ENCODE results near the gene SGPP2. TPM values are rescaled to one million over a fixed set of nuclear protein-coding genes. Genes with fewer than 3 reads are reported as not detected.

SGPP2 gene
- total and polyA plus RNA-seq, 2 donors from 2014 or later = 8.2 to 89.8 TPM

DNA sequence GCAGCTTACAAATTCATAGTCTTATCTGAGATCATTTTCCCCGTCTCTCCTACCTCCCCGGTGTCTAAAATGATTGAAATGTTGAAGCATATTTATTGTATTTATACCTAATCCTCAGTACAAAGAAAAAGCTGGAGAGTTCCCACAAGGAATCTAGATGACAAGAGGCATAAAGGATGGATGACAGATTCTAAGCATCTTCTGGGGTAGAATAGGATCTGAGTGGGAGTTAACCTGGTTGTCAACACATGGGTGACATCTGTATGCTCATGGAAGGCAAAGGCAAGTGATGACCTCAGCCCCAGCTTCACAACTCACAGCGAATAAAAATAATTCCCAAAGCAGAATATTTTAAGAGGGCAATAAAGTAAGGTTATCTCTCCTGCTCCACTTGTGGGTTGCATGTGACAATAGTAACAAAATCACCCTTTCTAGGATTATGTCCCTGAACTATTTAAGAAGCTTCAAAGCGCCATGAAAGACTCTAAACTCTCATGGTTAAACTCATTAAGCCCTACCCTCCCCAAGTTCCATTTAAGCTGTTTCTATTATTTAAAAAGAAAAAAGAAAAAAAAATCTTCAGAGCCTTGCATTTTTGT lies 32.2 kb downstream of the SGPP2 start:
- intact Hi-C loops (cut with DNase I) = no loop called here
- DNase-seq (no peak), FAIRE-seq (no peak)
- H3K27ac ChIP-seq (ENCODE audit: low read depth in 2 of 2, low read length in 2 of 2) = no peak overlapping the region
- no peak overlapping the region for H3K4me3 ChIP-seq (ENCODE audit: low read length in 3 of 3)
- no peaks in the 10 kb centered on the region for H3K4me1 ChIP-seq (ENCODE audit: control insufficient read depth in 2 of 3, insufficient read depth in 2 of 3, low read depth in 1 of 3, low read length in 3 of 3)
- H3K27me3 ChIP-seq (ENCODE audit: control insufficient read depth, insufficient read depth, low read length) = no peaks in the 10 kb centered on the region
- no peak overlapping the region for H3K9ac ChIP-seq (ENCODE audit: low read length in 3 of 3)
- H3K9me3 ChIP-seq (ENCODE audit: control insufficient read depth in 2 of 3, insufficient read depth in 1 of 3, low read length in 3 of 3) = no peaks in the 10 kb centered on the region
- H3K36me3 ChIP-seq (ENCODE audit: control insufficient read depth in 2 of 3, insufficient read depth in 3 of 3, low read length in 3 of 3) = no peaks in the 10 kb centered on the region
- TF ChIP-seq, protein P1, sequence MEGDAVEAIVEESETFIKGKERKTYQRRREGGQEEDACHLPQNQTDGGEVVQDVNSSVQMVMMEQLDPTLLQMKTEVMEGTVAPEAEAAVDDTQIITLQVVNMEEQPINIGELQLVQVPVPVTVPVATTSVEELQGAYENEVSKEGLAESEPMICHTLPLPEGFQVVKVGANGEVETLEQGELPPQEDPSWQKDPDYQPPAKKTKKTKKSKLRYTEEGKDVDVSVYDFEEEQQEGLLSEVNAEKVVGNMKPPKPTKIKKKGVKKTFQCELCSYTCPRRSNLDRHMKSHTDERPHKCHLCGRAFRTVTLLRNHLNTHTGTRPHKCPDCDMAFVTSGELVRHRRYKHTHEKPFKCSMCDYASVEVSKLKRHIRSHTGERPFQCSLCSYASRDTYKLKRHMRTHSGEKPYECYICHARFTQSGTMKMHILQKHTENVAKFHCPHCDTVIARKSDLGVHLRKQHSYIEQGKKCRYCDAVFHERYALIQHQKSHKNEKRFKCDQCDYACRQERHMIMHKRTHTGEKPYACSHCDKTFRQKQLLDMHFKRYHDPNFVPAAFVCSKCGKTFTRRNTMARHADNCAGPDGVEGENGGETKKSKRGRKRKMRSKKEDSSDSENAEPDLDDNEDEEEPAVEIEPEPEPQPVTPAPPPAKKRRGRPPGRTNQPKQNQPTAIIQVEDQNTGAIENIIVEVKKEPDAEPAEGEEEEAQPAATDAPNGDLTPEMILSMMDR (IDR thresholded peaks at IDR 0.05; ENCODE audit: borderline replicate concordance, extremely low read depth, insufficient read depth) = no peak

DNA sequence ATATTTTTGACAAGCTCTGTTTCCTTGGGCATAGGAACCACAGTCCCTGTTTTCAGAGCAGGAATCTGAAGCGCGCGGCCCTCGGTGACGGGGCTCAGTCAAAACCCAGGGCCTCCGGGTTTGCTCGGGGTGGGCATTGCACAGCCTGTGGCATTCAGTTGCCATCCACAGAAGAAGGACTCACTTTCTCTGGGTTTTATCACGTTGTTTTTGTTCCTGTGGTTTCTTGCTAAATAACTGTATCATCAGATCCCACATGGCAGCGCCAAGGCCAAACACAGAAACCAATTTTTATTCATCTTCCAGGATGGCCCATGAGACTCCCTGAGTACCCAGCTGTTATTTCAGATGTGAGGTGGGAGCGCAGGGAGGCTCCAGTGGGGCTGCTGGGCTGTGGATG lies 35.6 kb downstream of the SGPP2 start:
- FAIRE-seq (no peak), DNase-seq (no peak)
- TF ChIP-seq, protein P1 (IDR thresholded peaks at IDR 0.05; ENCODE audit: borderline replicate concordance, extremely low read depth, insufficient read depth) = no peak
- intact Hi-C loops (cut with DNase I) = no loop called here
- no peak overlapping the region for H3K9ac ChIP-seq (ENCODE audit: low read length in 3 of 3)
- no peaks in the 10 kb centered on the region for H3K36me3 ChIP-seq (ENCODE audit: control insufficient read depth in 2 of 3, insufficient read depth in 3 of 3, low read length in 3 of 3)
- H3K27ac ChIP-seq (ENCODE audit: low read depth in 2 of 2, low read length in 2 of 2) = no peak overlapping the region
- no peaks in the 10 kb centered on the region for H3K9me3 ChIP-seq (ENCODE audit: control insufficient read depth in 2 of 3, insufficient read depth in 1 of 3, low read length in 3 of 3)
- no peaks in the 10 kb centered on the region for H3K4me1 ChIP-seq (ENCODE audit: control insufficient read depth in 2 of 3, insufficient read depth in 2 of 3, low read depth in 1 of 3, low read length in 3 of 3)
- no peaks in the 10 kb centered on the region for H3K27me3 ChIP-seq (ENCODE audit: control insufficient read depth, insufficient read depth, low read length)
- H3K4me3 ChIP-seq (ENCODE audit: low read length in 3 of 3) = no peak overlapping the region

DNA sequence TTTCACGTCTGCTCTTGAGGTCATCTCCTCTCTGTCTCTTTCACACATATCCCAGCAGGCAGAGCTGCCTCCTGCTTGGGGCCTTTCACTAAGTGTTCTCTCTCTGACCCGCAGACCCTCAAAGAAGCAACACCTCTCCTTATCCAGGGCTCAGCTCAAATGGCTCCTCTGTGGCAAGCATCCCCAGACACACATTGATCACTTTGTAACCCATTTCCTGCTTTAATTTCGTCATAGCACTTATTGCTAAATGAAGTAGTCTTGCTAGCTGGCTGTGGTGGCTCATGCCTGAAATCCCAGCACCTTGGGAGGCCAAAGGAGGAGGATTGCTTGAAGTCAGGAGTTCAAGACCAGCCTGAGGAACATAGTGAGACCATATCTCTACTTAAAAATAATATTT lies 41.4 kb downstream of the SGPP2 start:
- intact Hi-C loops (cut with DNase I) = no loop called here

More for the DNA sequence above, 41.4 kb downstream of the SGPP2 start:
- TF ChIP-seq, protein P1 (IDR thresholded peaks at IDR 0.05; ENCODE audit: borderline replicate concordance, extremely low read depth, insufficient read depth) = no peak
- Histone ChIP-seq H3K9me3 (ENCODE audit: control insufficient read depth in 2 of 3, insufficient read depth in 1 of 3, low read length in 3 of 3) (no peaks in the 10 kb centered on the region), H3K9ac (ENCODE audit: low read length in 3 of 3) (no peak overlapping the region), H3K27me3 (ENCODE audit: control insufficient read depth, insufficient read depth, low read length) (no peaks in the 10 kb centered on the region), H3K36me3 (ENCODE audit: control insufficient read depth in 2 of 3, insufficient read depth in 3 of 3, low read length in 3 of 3) (no peaks in the 10 kb centered on the region), H3K27ac (ENCODE audit: low read depth in 2 of 2, low read length in 2 of 2) (no peak overlapping the region), H3K4me3 (ENCODE audit: low read length in 3 of 3) (no peak overlapping the region), H3K4me1 (ENCODE audit: control insufficient read depth in 2 of 3, insufficient read depth in 2 of 3, low read depth in 1 of 3, low read length in 3 of 3) (peaks cover 0 to 6% (median 3%) of the 10 kb centered on the region in 3 donors)
- no peak for FAIRE-seq
- no peak for DNase-seq
